Right lung (tissue), 10 donors: ENCODE data around the gene SMYD3. TPM values are rescaled to one million over a fixed set of nuclear protein-coding genes. Genes with fewer than 3 reads are reported as not detected.

Experiments used
- DNase-seq, 2 donors: peaks; one replicate each; pipeline ENCODE4 v3.0.0-alpha.2; 2013
- long read RNA-seq, 8 donors: transcript quantifications; one replicate each; lab custom pipeline, GENCODE V29; 2026
- polyA plus RNA-seq, 5 donors: library from polyadenylated mRNA; unstranded; fragments of 120-200 nt; gene quantifications; one replicate each; pipeline versions ENCODE4 v1.2.1 to v1.2.3, GENCODE V29; 2013; ENCODE audit warnings: inconsistent platforms in 1 of 5, low replicate concordance in 1 of 5; ENCODE audit not compliant: insufficient read length in 5 of 5, insufficient read depth in 1 of 5

SMYD3 gene
- 10 to 100 TPM; 20.9 to 28.5 (median 24.4) TPM for polyA plus RNA-seq
- long read RNA-seq, donor 1, transcript SMYD3-201 (7 exons, 1,863 nt), result major isoform, 15 of 19 reads
- long read RNA-seq, donor 1, partial matches to known transcripts, result 0 of 19 reads
- long read RNA-seq, donor 1, other reads (novel, unspliced or antisense), result 0 of 19 reads
- long read RNA-seq, donor 2, transcript SMYD3-201 (7 exons, 1,863 nt), result major isoform, 8 of 9 reads
- long read RNA-seq, donor 2, partial matches to known transcripts, result 0 of 9 reads
- long read RNA-seq, donor 2, other reads (novel, unspliced or antisense), result 0 of 9 reads
- long read RNA-seq, donor 3, transcript SMYD3-201 (7 exons, 1,863 nt), result major isoform, 7 of 8 reads
- long read RNA-seq, donor 3, partial matches to known transcripts, result 0 of 8 reads
- long read RNA-seq, donor 3, other reads (novel, unspliced or antisense), result 0 of 8 reads
- long read RNA-seq, donor 4, partial matches to known transcripts, result 0 of 3 reads
- long read RNA-seq, donor 4, other reads (novel, unspliced or antisense), result 0 of 3 reads
- long read RNA-seq, donor 5, transcript SMYD3-210 (5 exons, 983 nt), result minor isoform, 5 of 24 reads
- long read RNA-seq, donor 5, transcript SMYD3-201 (7 exons, 1,863 nt), result major isoform, 19 of 24 reads
- long read RNA-seq, donor 5, partial matches to known transcripts, result 0 of 24 reads
- long read RNA-seq, donor 5, other reads (novel, unspliced or antisense), result 0 of 24 reads
- long read RNA-seq, donor 6, transcript SMYD3-201 (7 exons, 1,863 nt), result major isoform, 12 of 17 reads
- long read RNA-seq, donor 6, partial matches to known transcripts, result 0 of 17 reads
- long read RNA-seq, donor 6, other reads (novel, unspliced or antisense), result 0 of 17 reads
- long read RNA-seq, donor 7, transcript SMYD3-201 (7 exons, 1,863 nt), result major isoform, 6 of 6 reads
- long read RNA-seq, donor 7, partial matches to known transcripts, result 0 of 6 reads
- long read RNA-seq, donor 7, other reads (novel, unspliced or antisense), result 0 of 6 reads
- long read RNA-seq, donor 8, partial matches to known transcripts, result 0 of 4 reads
- long read RNA-seq, donor 8, other reads (novel, unspliced or antisense), result 0 of 4 reads

GRCh38 chr1:246506674-246507481 lies at the start of gene SMYD3:
SMYD3 (minus strand) TSS chr1:246507279.
- peak; percentile 82 to 85 for DNase-seq

GRCh38 chr1:246554201-246554600 lies 47.1 kb upstream of the SMYD3 start:
- no peak for DNase-seq

- DNase-seq, result no peak
Observed at GRCh38 chr1:246552110-246552509, 45.0 kb upstream of the SMYD3 start.

GRCh38 chr1:246550402-246550801 lies 43.3 kb upstream of the SMYD3 start:
- DNase-seq, result no peak

GRCh38 chr1:246549665-246550064 lies 42.6 kb upstream of the SMYD3 start:
- DNase-seq, result no peak

GRCh38 chr1:246544001-246544400 lies 36.9 kb upstream of the SMYD3 start:
- DNase-seq, result no peak

GRCh38 chr1:246540738-246541491 lies 33.8 kb upstream of the SMYD3 start:
- DNase-seq, result no peak

- DNase-seq, result no peak
Observed at GRCh38 chr1:246537887-246538286, 30.8 kb upstream of the SMYD3 start.

- no peak for DNase-seq
Observed at GRCh38 chr1:246537441-246537840, 30.4 kb upstream of the SMYD3 start.

GRCh38 chr1:246534114-246534513 lies 27.0 kb upstream of the SMYD3 start:
- DNase-seq, result peak in 1 of 2 donors; percentile 7

- no peak for DNase-seq
Observed at GRCh38 chr1:246533371-246533905, 26.4 kb upstream of the SMYD3 start.

GRCh38 chr1:246532519-246532918 lies 25.4 kb upstream of the SMYD3 start:
- DNase-seq, result no peak

GRCh38 chr1:246530482-246530881 lies 23.4 kb upstream of the SMYD3 start:
- DNase-seq, result no peak

GRCh38 chr1:246528933-246529731 lies 22.1 kb upstream of the SMYD3 start:
- no peak for DNase-seq

GRCh38 chr1:246527402-246528088 lies 20.5 kb upstream of the SMYD3 start:
- no peak for DNase-seq

- DNase-seq, result no peak
Observed at GRCh38 chr1:246526915-246527314, 19.8 kb upstream of the SMYD3 start.

GRCh38 chr1:246526380-246526779 lies 19.3 kb upstream of the SMYD3 start:
- DNase-seq, result no peak

GRCh38 chr1:246519514-246519913 lies 12.4 kb upstream of the SMYD3 start:
- DNase-seq, result no peak
